Stimulated activated CD4-positive, alpha-beta T cell treated with anti-CD3 and anti-CD28 coated beads, Interleukin-1b, Interleukin-23, amount 100 ng/mL, for 1 hour (primary cell): Measurements from ENCODE around the gene L3HYPDH.
A peak's percentile ranks its signal among the peaks of the same experiment; 100 is the strongest.
"Not testable (repeated sequence)": the region's sequence is repeated elsewhere in the genome, so short reads cannot be mapped to it uniquely, and the experiment has no call there.

ENCODE experiments used
- DNase-seq, 2 donors: peaks; one replicate each; pipeline ENCODE4 v3.0.0-alpha.2; 2020; ENCODE audit warnings: low read depth in 2 of 2

The L3HYPDH gene

GRCh38 chr14:59478540-59478939 lies 5.7 kb downstream of the L3HYPDH start:
- DNase-seq = no peak

GRCh38 chr14:59475709-59476108 lies 8.5 kb downstream of the L3HYPDH start:
- DNase-seq = no peak

- DNase-seq = no peak
These were observed 10.0 kb downstream of the L3HYPDH start for GRCh38 chr14:59474172-59474571.

- no peak for DNase-seq
These were observed 18.7 kb downstream of the L3HYPDH start, which contains the start of gene GPR135 for GRCh38 chr14:59465316-59466135. Gene GPR135, minus strand, starts transcription at chr14:59465380. Its CDS starts 154 bp downstream, at chr14:59465226.

GRCh38 chr14:59464486-59465315 lies 19.5 kb downstream of the L3HYPDH start:
- DNase-seq = peak in 1 of 2 donors; percentile 10

GRCh38 chr14:59463787-59464485 lies 20.3 kb downstream of the L3HYPDH start:
- no peak for DNase-seq

GRCh38 chr14:59461891-59462290 lies 22.3 kb downstream of the L3HYPDH start:
- no peak for DNase-seq

- DNase-seq = no peak
These were observed 23.8 kb downstream of the L3HYPDH start for GRCh38 chr14:59460378-59460777.

GRCh38 chr14:59458486-59458885 lies 25.7 kb downstream of the L3HYPDH start:
- DNase-seq = no peak

- no peak for DNase-seq
These were observed 28.8 kb downstream of the L3HYPDH start for GRCh38 chr14:59455411-59455810.

GRCh38 chr14:59454139-59454538 lies 30.1 kb downstream of the L3HYPDH start:
- DNase-seq = no peak

GRCh38 chr14:59451849-59452248 lies 32.4 kb downstream of the L3HYPDH start:
- DNase-seq = no peak

- DNase-seq = no peak
These were observed 33.5 kb downstream of the L3HYPDH start for GRCh38 chr14:59450716-59451115.

GRCh38 chr14:59448673-59449072 lies 35.5 kb downstream of the L3HYPDH start:
- not testable (repeated sequence) for DNase-seq

- no peak for DNase-seq
These were observed 44.8 kb downstream of the L3HYPDH start for GRCh38 chr14:59439256-59439965.

- no peak for DNase-seq
These were observed 46.0 kb downstream of the L3HYPDH start for GRCh38 chr14:59438195-59438647.

- no peak for DNase-seq
These were observed 48.2 kb downstream of the L3HYPDH start for GRCh38 chr14:59435987-59436386.

GRCh38 chr14:59435101-59435500 lies 49.1 kb downstream of the L3HYPDH start:
- no peak for DNase-seq

GRCh38 chr14:59429790-59430189 lies 54.4 kb downstream of the L3HYPDH start:
- DNase-seq = no peak

- DNase-seq = no peak
These were observed 55.6 kb downstream of the L3HYPDH start for GRCh38 chr14:59428581-59429012.
